Right lobe of liver (tissue), 6 donors: ENCODE measurements around the gene PRM1. TPM values are rescaled to one million over a fixed set of nuclear protein-coding genes. Genes with fewer than 3 reads are reported as not detected.
"Not testable (repeated sequence)": the region's sequence is repeated elsewhere in the genome, so short reads cannot be mapped to it uniquely, and the experiment has no call there.

Source experiments
- ATAC-seq, 4 donors: fragments of 200-7000 bp; cut with Tn5 transposase; one replicate each; pipeline ENCODE4 v1.9.1; 2020; ENCODE audit warnings: mild to moderate bottlenecking in 4 of 4, moderate library complexity in 4 of 4
- DNase-seq, 3 donors: peaks; one replicate each; pipeline ENCODE4 v3.0.0-alpha.2; 2020
- H3K27ac ChIP-seq, 3 donors: fragments of 200-600 bp; one replicate each; pipeline ENCODE4 v1.8.0; 2022
- H3K27me3 ChIP-seq, 2 donors: fragments of 200-600 bp; one replicate each; pipeline ENCODE4 v1.8.0; 2022
- H3K36me3 ChIP-seq, 4 donors: fragments of 200-600 bp; sonication (generic) in 1 of 4; one replicate each; pipeline versions ENCODE4 v1.5.1 to v1.8.0; 2017 to 2022; ENCODE audit warnings: control low read depth in 1 of 4
- H3K4me1 ChIP-seq, 4 donors: fragments of 200-600 bp; sonication (generic) in 1 of 4; one replicate each; pipeline versions ENCODE4 v1.5.1 to v1.8.0; 2017 to 2022; ENCODE audit warnings: control low read depth in 1 of 4
- H3K4me3 ChIP-seq, 3 donors: fragments of 200-600 bp; one replicate each; pipeline ENCODE4 v1.8.0; 2022
- H3K9me3 ChIP-seq, 4 donors: fragments of 200-600 bp; sonication (generic) in 1 of 4; one replicate each; pipeline versions ENCODE4 v1.5.1 to v1.8.0; 2017 to 2022; ENCODE audit warnings: control low read depth in 1 of 4
- POLR2A ChIP-seq: fragments of 450-650 bp; IDR thresholded peaks from one replicate; pipeline ENCODE4 v1.6.1; 2017; ENCODE audit warnings: antibody characterized with exemption, mild to moderate bottlenecking
- WGBS: methylation state at CpG from one replicate; pipeline ENCODE4 v1.1.6; 2018; ENCODE audit warnings: low coverage, low lambda C conversion rate; ENCODE audit not compliant: insufficient coverage; ENCODE audit errors: missing lambda C conversion rate; 5-methylcytosine and 5-hydroxymethylcytosine counted together
- intact Hi-C, 2 donors: fragments of 100-400 bp; cut with DNase I; formaldehyde crosslinking; loops; one replicate each; pipeline versions ENCODE4 v1.11.2 to v1.14.1; 2022
- total RNA-seq, 6 experiments: library from RNA; depleted of rRNA in 2 of 6; stranded (reverse); fragments of >200 nt in 2 of 6; fragmentation: NEBNext Ultra II Directional in 3 of 6; extraction: Animal tissue kit (Norgen Biotek cat#: 25700) in 3 of 6; gene quantifications; one replicate each; pipeline versions ENCODE4 v1.1.0 to v1.2.4, GENCODE V29; 2016 to 2023
- TF ChIP-seq, protein P1 (sequence below), 4 donors: fragments of 200-600 bp in 3 of 4; fragments of 450-650 bp in 1 of 4; IDR thresholded peaks; one replicate each; pipeline versions ENCODE4 v1.5.1 to v1.8.0; 2016 to 2022; ENCODE audit warnings: antibody characterized with exemption in 4 of 4, mild to moderate bottlenecking in 2 of 4
- donor health status: DM: no; HTN: yes; CAD: no.
- donor health status: DM: no; HTN: no; CAD: no.
- donor health status: DM: no; HTN: no; CAD: no.
- donor health status: DM: no; HTN: yes; CAD: no.
- donor health status: DM: no; HTN: yes; CAD: no.

PRM1 gene
- total RNA-seq, 6 experiments from 2014 or later = not detected

DNA sequence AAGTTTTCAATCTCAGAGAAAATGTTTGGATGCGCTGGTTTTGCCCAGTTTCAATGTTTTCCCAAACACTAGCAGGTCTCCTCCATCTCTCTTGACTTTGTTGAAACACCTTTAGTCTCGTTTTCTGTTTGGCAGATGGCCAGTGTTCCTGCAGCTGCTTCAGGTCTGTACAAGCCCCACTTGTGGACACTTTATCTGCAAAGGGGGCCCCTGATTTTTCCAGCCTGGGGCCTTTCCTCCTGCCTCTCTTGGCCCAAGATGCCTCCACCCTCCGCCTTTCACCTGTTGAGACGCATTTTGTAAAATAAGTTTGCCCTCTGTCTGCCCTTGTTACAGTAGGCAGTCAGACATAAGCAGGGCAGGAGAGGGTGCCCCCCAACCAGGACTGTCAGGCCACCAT lies 21.8 kb upstream of the PRM1 start:
- Histone ChIP-seq H3K4me3 (no peak overlapping the region), H3K4me1 (peaks cover 0 to 14% (median 0%) of the 10 kb centered on the region in 4 donors), H3K36me3 (no peaks in the 10 kb centered on the region), H3K27me3 (no peaks in the 10 kb centered on the region), H3K9me3 (no peaks in the 10 kb centered on the region), H3K27ac (no peak overlapping the region)
- TF ChIP-seq POLR2A = no peak
- TF ChIP-seq, protein P1, sequence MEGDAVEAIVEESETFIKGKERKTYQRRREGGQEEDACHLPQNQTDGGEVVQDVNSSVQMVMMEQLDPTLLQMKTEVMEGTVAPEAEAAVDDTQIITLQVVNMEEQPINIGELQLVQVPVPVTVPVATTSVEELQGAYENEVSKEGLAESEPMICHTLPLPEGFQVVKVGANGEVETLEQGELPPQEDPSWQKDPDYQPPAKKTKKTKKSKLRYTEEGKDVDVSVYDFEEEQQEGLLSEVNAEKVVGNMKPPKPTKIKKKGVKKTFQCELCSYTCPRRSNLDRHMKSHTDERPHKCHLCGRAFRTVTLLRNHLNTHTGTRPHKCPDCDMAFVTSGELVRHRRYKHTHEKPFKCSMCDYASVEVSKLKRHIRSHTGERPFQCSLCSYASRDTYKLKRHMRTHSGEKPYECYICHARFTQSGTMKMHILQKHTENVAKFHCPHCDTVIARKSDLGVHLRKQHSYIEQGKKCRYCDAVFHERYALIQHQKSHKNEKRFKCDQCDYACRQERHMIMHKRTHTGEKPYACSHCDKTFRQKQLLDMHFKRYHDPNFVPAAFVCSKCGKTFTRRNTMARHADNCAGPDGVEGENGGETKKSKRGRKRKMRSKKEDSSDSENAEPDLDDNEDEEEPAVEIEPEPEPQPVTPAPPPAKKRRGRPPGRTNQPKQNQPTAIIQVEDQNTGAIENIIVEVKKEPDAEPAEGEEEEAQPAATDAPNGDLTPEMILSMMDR (IDR thresholded peaks at IDR 0.05) = no peak
- WGBS = 83% methylated on average over 4 of the region's 4 CpGs
- intact Hi-C loops = no loop called here
- ATAC-seq (no peak), DNase-seq (no peak)

DNA sequence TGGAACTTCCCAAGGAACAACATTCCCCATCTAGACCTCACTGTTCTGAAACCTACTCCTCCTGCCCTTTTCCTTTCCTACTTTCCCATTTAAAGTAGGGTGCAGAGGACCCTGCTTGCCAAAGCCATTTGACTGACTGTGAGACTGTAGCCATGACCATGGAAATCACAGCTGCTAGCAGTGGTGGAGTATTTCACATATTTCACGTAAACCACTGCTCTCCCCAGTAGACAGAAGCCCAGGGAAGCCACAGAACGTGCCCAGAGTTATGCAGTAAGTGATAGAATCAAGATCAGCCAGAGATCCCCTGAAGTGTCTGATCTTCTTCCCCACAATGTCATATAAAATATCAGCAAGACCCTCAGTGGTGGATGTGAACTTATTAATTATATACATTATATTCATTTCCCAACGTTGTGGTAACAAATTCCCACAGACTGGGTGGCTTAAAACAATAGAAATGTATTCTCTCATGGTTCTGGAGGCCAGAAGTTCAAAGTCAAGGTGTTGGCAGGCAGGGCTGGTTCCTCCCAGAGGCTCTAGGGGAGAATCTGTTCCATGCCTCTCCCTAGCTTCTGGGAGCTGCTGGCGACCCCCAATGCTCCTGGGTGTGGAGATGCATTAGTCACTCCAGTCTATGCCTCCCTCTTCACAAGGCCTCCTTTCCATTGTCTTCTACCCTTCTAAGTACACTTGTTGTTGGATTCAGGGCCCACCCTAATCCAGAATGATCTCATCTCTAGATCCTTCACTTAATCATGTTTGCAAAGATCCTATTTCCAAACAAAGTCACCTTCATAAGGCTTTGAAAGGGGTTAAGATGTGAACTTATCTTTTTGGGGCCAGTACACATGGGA lies 20.7 kb upstream of the PRM1 start:
- Histone ChIP-seq H3K27me3 (no peaks in the 10 kb centered on the region), H3K4me1 (peaks cover 0 to 15% (median 4%) of the 10 kb centered on the region in 4 donors), H3K36me3 (no peaks in the 10 kb centered on the region), H3K4me3 (no peak overlapping the region), H3K9me3 (no peaks in the 10 kb centered on the region), H3K27ac (no peak overlapping the region)
- intact Hi-C loops = no loop called here
- no peak for ATAC-seq
- no peak for DNase-seq
- no peak for TF ChIP-seq POLR2A
- TF ChIP-seq, protein P1 (IDR thresholded peaks at IDR 0.05) = no peak
- WGBS = 83% methylated on average over 4 of the region's 4 CpGs

DNA sequence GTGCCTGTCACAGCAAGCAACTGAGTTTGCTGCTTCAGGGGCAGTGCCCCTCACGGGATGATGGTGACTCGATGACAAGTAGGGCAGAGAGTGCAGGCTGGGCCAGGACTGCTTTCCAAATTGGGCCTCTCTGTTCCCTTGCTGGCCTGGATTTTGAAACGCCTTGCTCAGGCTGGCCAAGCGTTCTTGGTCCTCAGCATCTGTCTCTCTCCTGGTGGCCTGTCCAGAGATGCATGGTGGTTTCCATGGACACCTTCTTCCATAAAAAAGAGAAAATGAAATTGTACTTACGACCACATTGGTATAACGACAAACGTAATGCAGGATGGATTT lies 19.4 kb upstream of the PRM1 start:
- Histone ChIP-seq H3K9me3 (no peaks in the 10 kb centered on the region), H3K4me3 (no peak overlapping the region), H3K27me3 (no peaks in the 10 kb centered on the region), H3K4me1 (peaks cover 0 to 22% (median 4%) of the 10 kb centered on the region in 4 donors), H3K36me3 (no peaks in the 10 kb centered on the region), H3K27ac (no peak overlapping the region)
- 72% methylated on average over 4 of the region's 7 CpGs for WGBS
- no peak for DNase-seq
- intact Hi-C loops = no loop called here
- TF ChIP-seq POLR2A = no peak
- TF ChIP-seq, protein P1 (IDR thresholded peaks at IDR 0.05) = no peak
- no peak for ATAC-seq

DNA sequence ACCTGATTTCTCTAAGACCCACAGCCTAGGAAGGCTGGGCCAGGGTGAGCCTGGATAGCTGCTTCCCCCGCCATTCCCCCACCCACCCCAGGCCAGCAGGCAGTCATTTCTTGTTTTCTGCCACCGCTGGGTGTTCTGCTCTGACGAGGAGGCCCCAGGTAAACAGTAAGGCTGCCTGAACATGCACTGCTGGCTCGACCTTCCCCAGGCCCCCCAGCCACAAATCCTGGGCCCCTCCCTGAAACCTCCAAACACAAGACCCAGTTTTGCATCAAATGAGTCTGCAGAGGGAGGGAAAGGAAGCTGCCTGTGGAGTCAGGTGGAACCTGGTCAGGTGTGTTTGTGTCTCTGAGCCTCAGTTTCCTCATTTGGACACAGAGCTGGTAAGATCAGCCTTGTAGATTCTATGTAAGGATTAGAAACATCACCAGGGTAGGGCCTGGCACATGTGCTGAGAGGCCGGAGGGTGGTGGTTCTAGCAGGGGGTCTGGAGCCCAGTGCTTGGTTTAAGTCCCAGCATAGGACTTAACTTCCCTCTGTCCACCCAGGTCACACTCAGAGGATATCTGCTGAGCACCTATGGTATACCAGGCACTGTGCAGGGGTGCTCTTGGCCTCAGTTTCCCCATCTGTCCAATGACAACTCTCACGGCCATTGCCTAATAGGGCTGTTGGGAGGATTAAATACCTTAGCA lies 18.9 kb upstream of the PRM1 start:
- Histone ChIP-seq H3K4me3 (no peak overlapping the region), H3K27me3 (no peaks in the 10 kb centered on the region), H3K4me1 (peaks cover 0 to 22% (median 4%) of the 10 kb centered on the region in 4 donors), H3K27ac (no peak overlapping the region), H3K36me3 (no peaks in the 10 kb centered on the region), H3K9me3 (no peaks in the 10 kb centered on the region)
- 64% methylated on average over 3 of the region's 6 CpGs for WGBS
- DNase-seq (no peak), ATAC-seq (no peak)
- intact Hi-C loops = no loop called here
- no peak for TF ChIP-seq POLR2A
- TF ChIP-seq, protein P1 (IDR thresholded peaks at IDR 0.05) = no peak

DNA sequence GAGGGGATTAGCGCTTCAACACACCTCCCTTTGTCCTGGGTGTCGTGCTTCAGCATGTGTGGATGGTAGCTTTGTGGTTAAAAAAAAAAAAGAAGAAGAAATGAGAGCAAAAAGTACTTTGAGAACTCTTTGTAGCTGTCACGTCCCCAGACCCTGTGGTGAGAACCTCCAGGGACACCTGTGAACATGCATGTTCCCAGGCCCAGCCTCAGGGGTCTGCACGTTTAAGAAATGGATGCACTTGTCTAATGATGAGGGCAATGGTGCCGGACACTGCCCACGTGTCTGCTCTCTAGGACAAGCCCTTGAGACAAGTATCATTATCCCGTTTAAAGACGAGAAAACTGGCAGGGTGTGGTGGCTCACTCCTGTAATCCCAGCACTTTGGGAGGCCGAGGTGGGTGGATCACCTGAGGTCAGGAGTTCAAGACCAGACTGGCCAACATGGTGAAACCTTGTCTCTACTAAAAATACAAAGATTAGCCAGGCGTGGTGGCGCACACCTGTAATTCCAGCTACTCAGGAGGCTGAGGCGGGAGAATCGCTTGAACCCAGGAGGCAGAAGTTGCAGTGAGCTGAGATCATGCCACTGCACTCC lies 17.9 kb upstream of the PRM1 start:
- intact Hi-C loops, H3K36me3 ChIP-seq, H3K27ac ChIP-seq, H3K9me3 ChIP-seq, DNase-seq, H3K27me3 ChIP-seq, H3K4me3 ChIP-seq, ATAC-seq: not testable (repeated sequence)
- 74% methylated on average over 7 of the region's 13 CpGs for WGBS
- peaks cover 0 to 22% (median 4%) of the 10 kb centered on the region in 4 donors for H3K4me1 ChIP-seq
